Subcutaneous adipose tissue (tissue), 4 donors: ENCODE measurements around the gene ZNF665. TPM values are rescaled to one million over a fixed set of nuclear protein-coding genes. Genes with fewer than 3 reads are reported as not detected.

Source experiments
- CTCF ChIP-seq: fragments of 450-650 bp; IDR thresholded peaks from one replicate; pipeline ENCODE4 v1.5.1; 2016; ENCODE audit warnings: low read depth, mild to moderate bottlenecking, control low read depth, antibody characterized with exemption, moderate library complexity
- total RNA-seq, 4 donors: library from RNA; depleted of rRNA; stranded (reverse); fragments of >200 nt; gene quantifications; one replicate each; pipeline ENCODE4 v1.1.0, GENCODE V29; 2016

The ZNF665 gene
- total RNA-seq, 4 donors from 2014 or later: 5.6 to 12.1 (median 7.3) TPM

- no peak for TF ChIP-seq CTCF
Observed at GRCh38 chr19:53161123-53161522, 32.0 kb downstream of the ZNF665 start.

GRCh38 chr19:53160350-53160749, 32.8 kb downstream of the ZNF665 start:
- TF ChIP-seq CTCF: no peak

- TF ChIP-seq CTCF: no peak
Observed at GRCh38 chr19:53158119-53158656, 35.0 kb downstream of the ZNF665 start.

GRCh38 chr19:53157626-53158025, 35.5 kb downstream of the ZNF665 start:
- no peak for TF ChIP-seq CTCF

GRCh38 chr19:53156850-53157249, 36.3 kb downstream of the ZNF665 start:
- TF ChIP-seq CTCF: no peak

GRCh38 chr19:53147645-53148044, 45.5 kb downstream of the ZNF665 start:
- no peak for TF ChIP-seq CTCF

GRCh38 chr19:53140351-53140750, 52.8 kb downstream of the ZNF665 start:
- no peak for TF ChIP-seq CTCF
